SK-N-SH (cell line): ENCODE results near the gene INAFM2. TPM values are rescaled to one million over a fixed set of nuclear protein-coding genes. Genes with fewer than 3 reads are reported as not detected.
A peak's percentile ranks its signal among the peaks of the same experiment; 100 is the strongest.

Source experiments
- CTCF ChIA-PET: fragments of 300-600, 350-600 bp; formaldehyde crosslinking; extraction: SDS; loops from one replicate; lab custom pipeline; 2021; lab: Yijun Ruan, JAX
- POLR2A ChIA-PET: fragments of 350-600 bp; sonication (Branson Sonifier 250); formaldehyde crosslinking; extraction: SDS; loops from one replicate; lab custom pipeline; 2020; ENCODE audit warnings: antibody characterized with exemption, inconsistent platforms; lab: Yijun Ruan, JAX
- DNase-seq: peaks from one replicate; pipeline ENCODE4 v3.0.0; 2012
- H2AFZ ChIP-seq: fragments of 200-600 bp; sonication (generic); 2 replicates; pipeline ENCODE4 v1.8.1; 2016; ENCODE audit warnings: antibody characterized with exemption, mild to moderate bottlenecking, low read depth
- H3F3A ChIP-seq: fragments of 200-600 bp; sonication (generic); replicated peaks from 2 replicates; pipeline ENCODE3; 2016; ENCODE audit warnings: antibody characterized with exemption, mild to moderate bottlenecking; ENCODE audit not compliant: insufficient read depth
- H3K27ac ChIP-seq, 2 experiments: fragments of 200-500 bp in 1 of 2; fragments of 200-600 bp in 1 of 2; sonication (Bioruptor generic) in 1 of 2; sonication (generic), shearing (Covaris generic) in 1 of 2; 2 replicates each; pipeline versions ENCODE4 v1.5.1 to v1.6.1; 2014 to 2016; ENCODE audit warnings: low read depth in 2 of 2, inconsistent platforms in 1 of 2, low read length in 1 of 2, mild to moderate bottlenecking in 1 of 2, mixed read lengths in 1 of 2
- H3K27me3 ChIP-seq: fragments of 200-600 bp; sonication (generic), shearing (Covaris generic); 2 replicates; pipeline ENCODE4 v1.6.1; 2016; ENCODE audit warnings: mixed run types; ENCODE audit not compliant: insufficient read depth
- H3K36me3 ChIP-seq, 2 experiments: fragments of 200-500 bp in 1 of 2; fragments of 200-600 bp in 1 of 2; sonication (Bioruptor generic) in 1 of 2; sonication (generic) in 1 of 2; replicated peaks in 1 of 2; 2 replicates each; pipeline versions ENCODE3 to v1.5.1; 2014 to 2016; ENCODE audit warnings: low read length in 1 of 2, mild to moderate bottlenecking in 1 of 2; ENCODE audit not compliant: insufficient read depth in 2 of 2, control insufficient read depth in 1 of 2
- H3K4me1 ChIP-seq, 2 experiments: fragments of 200-500 bp in 1 of 2; fragments of 200-600 bp in 1 of 2; sonication (Bioruptor generic) in 1 of 2; sonication (generic), shearing (Covaris generic) in 1 of 2; 2 replicates each; pipeline versions ENCODE4 v1.5.1 to v1.6.1; 2014 to 2016; ENCODE audit warnings: low read depth in 1 of 2, low read length in 1 of 2, mixed run types in 1 of 2; ENCODE audit not compliant: insufficient read depth in 2 of 2, control insufficient read depth in 1 of 2
- H3K4me2 ChIP-seq: fragments of 200-600 bp; sonication (generic), shearing (Covaris generic); 2 replicates; pipeline ENCODE4 v1.6.1; 2017; ENCODE audit warnings: mixed run types
- H3K4me3 ChIP-seq, 2 experiments: fragments of 200-500 bp in 1 of 2; fragments of 200-600 bp in 1 of 2; sonication (Bioruptor generic) in 1 of 2; sonication (generic), shearing (Covaris generic) in 1 of 2; 2 replicates each; pipeline versions ENCODE4 v1.5.1 to v1.8.1; 2014 to 2016; ENCODE audit warnings: low read depth in 2 of 2, inconsistent platforms in 1 of 2, low read length in 1 of 2, mild to moderate bottlenecking in 1 of 2, mixed read lengths in 1 of 2, moderate library complexity in 1 of 2
- H3K79me2 ChIP-seq: fragments of 200-600 bp; sonication (generic); 2 replicates; pipeline ENCODE4 v1.8.1; 2017; ENCODE audit warnings: mild to moderate bottlenecking; ENCODE audit not compliant: insufficient read depth
- H3K9ac ChIP-seq: fragments of 200-600 bp; sonication (generic); 2 replicates; pipeline ENCODE4 v1.6.1; 2017; ENCODE audit warnings: mixed run types
- H3K9me2 ChIP-seq: fragments of 200-600 bp; sonication (generic); 2 replicates; pipeline ENCODE4 v1.6.1; 2017; ENCODE audit warnings: mixed run types
- H3K9me3 ChIP-seq: fragments of 200-600 bp; sonication (generic); 2 replicates; pipeline ENCODE4 v1.6.1; 2017; ENCODE audit warnings: mixed run types, mild to moderate bottlenecking, moderate library complexity
- H4K20me1 ChIP-seq: fragments of 200-600 bp; sonication (generic); 2 replicates; pipeline ENCODE4 v1.6.1; 2017; ENCODE audit warnings: mild to moderate bottlenecking, mixed run types; ENCODE audit not compliant: insufficient read depth
- FOXJ3 ChIP-seq: sonication (generic); formaldehyde crosslinking; IDR thresholded peaks from 2 replicates; pipeline ENCODE4 v1.5.1; 2020; ENCODE audit warnings: mild to moderate bottlenecking, missing genetic modification reagents
- FOXM1 ChIP-seq: IDR thresholded peaks from 2 replicates; pipeline ENCODE4 v1.4.0; 2012; ENCODE audit warnings: low read depth, mild to moderate bottlenecking
- JUND ChIP-seq: IDR thresholded peaks from 2 replicates; pipeline ENCODE4 v1.4.0; 2012
- MXI1 ChIP-seq: IDR thresholded peaks from 2 replicates; pipeline ENCODE4 v1.6.1; 2012; ENCODE audit warnings: mild to moderate bottlenecking, low read depth, low read length, improper control_type of control experiment
- POLR2AphosphoS5 ChIP-seq: IDR thresholded peaks from 2 replicates; pipeline ENCODE4 v1.6.1; 2012; ENCODE audit warnings: low read depth, low read length
- RFX5 ChIP-seq: IDR thresholded peaks from 2 replicates; pipeline ENCODE4 v1.6.1; 2012; ENCODE audit warnings: mild to moderate bottlenecking, improper control_type of control experiment, low read length
- SIN3A ChIP-seq: IDR thresholded peaks from 2 replicates; pipeline ENCODE4 v1.6.1; 2012; ENCODE audit warnings: low read depth, mild to moderate bottlenecking, low read length, moderate library complexity, borderline replicate concordance
- TCF12 ChIP-seq: IDR thresholded peaks from 2 replicates; pipeline ENCODE4 v1.4.0; 2012
- TEAD4 ChIP-seq: IDR thresholded peaks from 2 replicates; pipeline ENCODE4 v1.4.0; 2012; ENCODE audit warnings: mild to moderate bottlenecking, borderline replicate concordance; ENCODE audit not compliant: insufficient read depth
- WGBS: methylation state at CpG from one replicate; pipeline ENCODE4 v1.1.6; 2017; ENCODE audit warnings: low lambda C conversion rate; 5-methylcytosine and 5-hydroxymethylcytosine counted together
- polyA plus RNA-seq, 3 experiments: library from polyadenylated mRNA; depleted of rRNA; stranded (reverse); fragments of >200 nt; gene quantifications; 2 replicates each; pipeline ENCODE4 v1.2.3, GENCODE V29; 2012
- TF ChIP-seq, protein P1 (sequence below): IDR thresholded peaks from 2 replicates; pipeline ENCODE4 v1.4.0; 2012; ENCODE audit warnings: low read depth, borderline replicate concordance
- TF ChIP-seq, protein P2 (sequence below): IDR thresholded peaks from 2 replicates; pipeline ENCODE4; 2012
- TF ChIP-seq, protein P3 (sequence below): fragments of 150-350 bp; IDR thresholded peaks from 2 replicates; pipeline ENCODE4 v1.6.1; 2016; ENCODE audit warnings: mild to moderate bottlenecking, low read depth, low read length
- TF ChIP-seq, protein P4 (sequence below): IDR thresholded peaks from 2 replicates; pipeline ENCODE4 v1.4.0; 2012; ENCODE audit warnings: low read depth, borderline replicate concordance

The INAFM2 gene
- polyA plus RNA-seq, 1 of the 3 experiments (the other 2 are of a cell fraction) = 7.8 TPM

DNA sequence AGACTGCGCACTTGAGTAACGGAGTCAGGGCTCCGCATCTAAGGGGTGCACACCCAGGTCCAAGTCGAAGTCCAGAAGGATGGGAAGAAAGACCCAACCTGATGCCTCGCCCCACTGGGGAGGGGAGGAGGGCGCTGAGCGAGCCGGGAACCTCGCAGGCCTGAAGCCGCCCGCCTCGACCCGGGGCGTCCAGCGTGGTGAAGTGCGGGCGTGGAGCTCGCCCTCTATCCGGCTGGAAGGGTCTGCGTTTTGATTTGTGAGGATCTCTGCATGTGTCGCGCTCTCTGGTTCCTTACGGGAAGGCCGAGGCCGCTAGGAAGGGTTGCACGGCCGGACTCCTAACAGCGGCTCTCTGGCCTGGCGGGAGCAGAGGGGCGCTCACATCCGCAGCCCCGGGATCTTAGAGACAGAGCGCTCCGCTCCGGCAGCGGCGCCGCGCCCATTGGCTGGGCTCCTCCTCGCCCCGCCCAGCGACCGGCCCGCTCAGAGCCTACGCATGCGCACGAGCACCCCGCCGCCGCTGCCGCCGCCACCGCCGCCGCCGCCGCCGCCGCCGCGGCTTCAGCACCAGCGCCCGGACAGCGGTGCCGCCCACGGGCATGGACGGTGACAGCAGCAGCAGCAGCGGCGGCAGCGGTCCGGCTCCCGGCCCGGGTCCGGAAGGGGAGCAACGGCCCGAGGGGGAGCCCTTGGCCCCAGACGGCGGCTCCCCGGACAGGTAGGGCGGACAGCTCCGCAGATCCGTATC is 34.4 kb downstream of the INAFM2 start, which contains the start of gene DISP2 (continued):
- TF ChIP-seq, protein P1, sequence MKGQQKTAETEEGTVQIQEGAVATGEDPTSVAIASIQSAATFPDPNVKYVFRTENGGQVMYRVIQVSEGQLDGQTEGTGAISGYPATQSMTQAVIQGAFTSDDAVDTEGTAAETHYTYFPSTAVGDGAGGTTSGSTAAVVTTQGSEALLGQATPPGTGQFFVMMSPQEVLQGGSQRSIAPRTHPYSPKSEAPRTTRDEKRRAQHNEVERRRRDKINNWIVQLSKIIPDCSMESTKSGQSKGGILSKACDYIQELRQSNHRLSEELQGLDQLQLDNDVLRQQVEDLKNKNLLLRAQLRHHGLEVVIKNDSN = no peak
- TF ChIP-seq TCF12 (no peak), RFX5 (peak; percentile 57; the same call in 1 of the 2 replicates), MXI1 (peak; percentile 58), SIN3A (peak; percentile 72; the same call in 1 of the 2 replicates), JUND (no peak), POLR2AphosphoS5 (0 out of 2 replicates have a peak, but pooled peaks have one; percentile 31), TEAD4 (no peak)
- TF ChIP-seq, protein P2, sequence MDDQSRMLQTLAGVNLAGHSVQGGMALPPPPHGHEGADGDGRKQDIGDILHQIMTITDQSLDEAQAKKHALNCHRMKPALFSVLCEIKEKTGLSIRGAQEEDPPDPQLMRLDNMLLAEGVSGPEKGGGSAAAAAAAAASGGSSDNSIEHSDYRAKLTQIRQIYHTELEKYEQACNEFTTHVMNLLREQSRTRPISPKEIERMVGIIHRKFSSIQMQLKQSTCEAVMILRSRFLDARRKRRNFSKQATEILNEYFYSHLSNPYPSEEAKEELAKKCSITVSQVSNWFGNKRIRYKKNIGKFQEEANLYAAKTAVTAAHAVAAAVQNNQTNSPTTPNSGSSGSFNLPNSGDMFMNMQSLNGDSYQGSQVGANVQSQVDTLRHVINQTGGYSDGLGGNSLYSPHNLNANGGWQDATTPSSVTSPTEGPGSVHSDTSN = no peak
- TF ChIP-seq, protein P3, sequence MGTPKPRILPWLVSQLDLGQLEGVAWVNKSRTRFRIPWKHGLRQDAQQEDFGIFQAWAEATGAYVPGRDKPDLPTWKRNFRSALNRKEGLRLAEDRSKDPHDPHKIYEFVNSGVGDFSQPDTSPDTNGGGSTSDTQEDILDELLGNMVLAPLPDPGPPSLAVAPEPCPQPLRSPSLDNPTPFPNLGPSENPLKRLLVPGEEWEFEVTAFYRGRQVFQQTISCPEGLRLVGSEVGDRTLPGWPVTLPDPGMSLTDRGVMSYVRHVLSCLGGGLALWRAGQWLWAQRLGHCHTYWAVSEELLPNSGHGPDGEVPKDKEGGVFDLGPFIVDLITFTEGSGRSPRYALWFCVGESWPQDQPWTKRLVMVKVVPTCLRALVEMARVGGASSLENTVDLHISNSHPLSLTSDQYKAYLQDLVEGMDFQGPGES = no peak

DNA sequence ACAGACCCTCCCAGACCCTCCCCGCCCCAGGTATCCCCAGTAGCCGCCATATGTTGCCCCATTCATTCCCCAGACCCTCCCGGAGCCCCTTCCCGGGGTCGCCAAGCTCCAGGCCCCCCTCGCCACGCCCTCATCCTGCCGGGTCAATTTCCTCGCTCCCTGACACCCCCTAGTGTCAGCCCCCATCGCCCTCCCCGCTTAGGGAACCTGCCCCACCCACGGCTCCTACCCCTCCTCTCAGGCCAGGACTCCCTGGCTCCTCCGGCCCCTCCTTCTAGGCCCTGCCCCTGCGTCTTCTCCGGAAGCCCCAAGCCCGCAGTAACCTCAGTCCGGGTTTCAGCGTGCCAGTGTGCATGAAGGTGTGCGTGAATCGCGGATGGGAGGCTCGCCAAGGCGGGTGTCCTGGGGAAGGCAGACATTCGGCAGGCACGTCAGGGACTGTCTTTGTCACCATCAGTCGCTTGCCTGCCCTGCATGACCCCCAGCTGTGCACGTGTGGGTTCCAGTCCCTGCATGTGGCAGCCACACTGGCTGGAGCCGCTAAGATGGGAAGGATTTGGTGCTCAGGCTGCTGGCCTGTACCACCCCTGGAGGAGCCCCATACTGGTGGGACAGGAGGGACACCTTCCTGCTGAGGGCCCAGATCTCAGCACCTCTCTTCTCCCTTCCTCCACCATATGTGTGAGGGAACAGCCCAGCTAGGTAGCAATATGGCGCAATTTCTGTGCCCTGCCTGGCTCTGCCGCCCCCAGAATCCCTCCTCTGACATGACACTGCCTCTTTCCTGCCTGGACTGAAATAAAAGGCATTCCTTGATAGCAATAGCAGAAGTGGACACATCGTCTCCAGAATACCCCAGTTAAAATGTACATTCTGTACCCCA is 35.2 kb downstream of the INAFM2 start:
- POLR2A ChIA-PET = interaction anchor here (1.4 kb wide), 1 partner anchor 8 kb away, joined by 3 read pairs; no protein-coding TSS in a partner anchor
- 23% methylated on average over 26 of the region's 31 CpGs for WGBS
- Histone ChIP-seq H2AFZ (no peak overlapping the region), H3K27ac (peak overlapping the region in 1 of 2 experiments; percentile 28; a peak in 1 of 4 replicates), H3K4me1 (peaks cover 0 to 34% of the 10 kb centered on the region in 2 experiments; a peak in 2 of 4 replicates), H3K4me3 (peak overlapping the region; percentile 57 to 59), H4K20me1 (no peaks in the 10 kb centered on the region), H3K4me2 (peak overlapping the region; percentile 92), H3K9me3 (no peaks in the 10 kb centered on the region), H3K79me2 (no peaks in the 10 kb centered on the region), H3F3A (peaks cover 6% of the 10 kb centered on the region), H3K36me3 (no peaks in the 10 kb centered on the region), H3K27me3 (0 out of 2 replicates have a peak, but pooled peaks cover 11% of the 10 kb centered on the region), H3K9me2 (no peaks in the 10 kb centered on the region), H3K9ac (no peak overlapping the region)
- peak; percentile 76 for DNase-seq
- CTCF ChIA-PET = interaction anchor here (0.7 to 70.6 kb wide), 7 partner anchors 9 to 141 kb away, joined by 3 to 2194 read pairs (median 5); partner anchors contain the start of genes ANKRD63, CCDC9B, INAFM2 and PLCB2
- TF ChIP-seq, protein P4, sequence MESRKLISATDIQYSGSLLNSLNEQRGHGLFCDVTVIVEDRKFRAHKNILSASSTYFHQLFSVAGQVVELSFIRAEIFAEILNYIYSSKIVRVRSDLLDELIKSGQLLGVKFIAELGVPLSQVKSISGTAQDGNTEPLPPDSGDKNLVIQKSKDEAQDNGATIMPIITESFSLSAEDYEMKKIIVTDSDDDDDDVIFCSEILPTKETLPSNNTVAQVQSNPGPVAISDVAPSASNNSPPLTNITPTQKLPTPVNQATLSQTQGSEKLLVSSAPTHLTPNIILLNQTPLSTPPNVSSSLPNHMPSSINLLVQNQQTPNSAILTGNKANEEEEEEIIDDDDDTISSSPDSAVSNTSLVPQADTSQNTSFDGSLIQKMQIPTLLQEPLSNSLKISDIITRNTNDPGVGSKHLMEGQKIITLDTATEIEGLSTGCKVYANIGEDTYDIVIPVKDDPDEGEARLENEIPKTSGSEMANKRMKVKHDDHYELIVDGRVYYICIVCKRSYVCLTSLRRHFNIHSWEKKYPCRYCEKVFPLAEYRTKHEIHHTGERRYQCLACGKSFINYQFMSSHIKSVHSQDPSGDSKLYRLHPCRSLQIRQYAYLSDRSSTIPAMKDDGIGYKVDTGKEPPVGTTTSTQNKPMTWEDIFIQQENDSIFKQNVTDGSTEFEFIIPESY = no peak
- TF ChIP-seq FOXJ3 (CRISPR knock-in tag) = peak; percentile 20; the same call in 1 of the 2 replicates
- peak; percentile 82 for TF ChIP-seq MXI1
- TF ChIP-seq POLR2AphosphoS5 = no peak
- no peak for TF ChIP-seq FOXM1
- TF ChIP-seq SIN3A = no peak
